ENCODE data around the gene TIAM1.

GRCh38 chr21:31279214-31279613 lies 64.8 kb downstream of the TIAM1 start:
- TF ChIP-seq, protein P1, sequence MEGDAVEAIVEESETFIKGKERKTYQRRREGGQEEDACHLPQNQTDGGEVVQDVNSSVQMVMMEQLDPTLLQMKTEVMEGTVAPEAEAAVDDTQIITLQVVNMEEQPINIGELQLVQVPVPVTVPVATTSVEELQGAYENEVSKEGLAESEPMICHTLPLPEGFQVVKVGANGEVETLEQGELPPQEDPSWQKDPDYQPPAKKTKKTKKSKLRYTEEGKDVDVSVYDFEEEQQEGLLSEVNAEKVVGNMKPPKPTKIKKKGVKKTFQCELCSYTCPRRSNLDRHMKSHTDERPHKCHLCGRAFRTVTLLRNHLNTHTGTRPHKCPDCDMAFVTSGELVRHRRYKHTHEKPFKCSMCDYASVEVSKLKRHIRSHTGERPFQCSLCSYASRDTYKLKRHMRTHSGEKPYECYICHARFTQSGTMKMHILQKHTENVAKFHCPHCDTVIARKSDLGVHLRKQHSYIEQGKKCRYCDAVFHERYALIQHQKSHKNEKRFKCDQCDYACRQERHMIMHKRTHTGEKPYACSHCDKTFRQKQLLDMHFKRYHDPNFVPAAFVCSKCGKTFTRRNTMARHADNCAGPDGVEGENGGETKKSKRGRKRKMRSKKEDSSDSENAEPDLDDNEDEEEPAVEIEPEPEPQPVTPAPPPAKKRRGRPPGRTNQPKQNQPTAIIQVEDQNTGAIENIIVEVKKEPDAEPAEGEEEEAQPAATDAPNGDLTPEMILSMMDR (IDR thresholded peaks at IDR 0.05; ENCODE audit: borderline replicate concordance, extremely low read depth, low read length, poor library complexity, severe bottlenecking): no peak
- TF ChIP-seq EZH2 (IDR thresholded peaks at IDR 0.05; ENCODE audit: borderline replicate concordance, low read depth, low read length, severe bottlenecking): no peak

Data from DND-41 (cell line).